SU-DHL-6 (cell line): ENCODE data around the gene SERPINB2.

Experiments
- H2AFZ ChIP-seq: fragments of 200-600 bp; sonication (generic); 2 replicates; pipeline ENCODE4 v1.6.1; 2014; ENCODE audit warnings: low read depth, mild to moderate bottlenecking, moderate library complexity, mixed read lengths, antibody characterized with exemption, low read length; ENCODE audit not compliant: severe bottlenecking
- H3F3A ChIP-seq: fragments of 200-600 bp; shearing (Covaris generic); 2 replicates; pipeline ENCODE4 v1.6.0; 2016; ENCODE audit warnings: antibody characterized with exemption, mild to moderate bottlenecking; ENCODE audit not compliant: insufficient read depth
- H3K27ac ChIP-seq: fragments of 200-600 bp; sonication (generic); 2 replicates; pipeline ENCODE4 v1.5.1; 2016; ENCODE audit warnings: low read depth, mild to moderate bottlenecking, low read length, moderate library complexity, mixed read lengths
- H3K27me3 ChIP-seq: fragments of 200-600 bp; sonication (generic), shearing (Covaris generic); 2 replicates; pipeline ENCODE4 v1.6.0; 2014; ENCODE audit warnings: mild to moderate bottlenecking, low read length
- H3K36me3 ChIP-seq: fragments of 200-600 bp; sonication (generic); 2 replicates; pipeline ENCODE4 v1.6.1; 2014; ENCODE audit warnings: mild to moderate bottlenecking, low read length, mixed read lengths
- H3K4me2 ChIP-seq: fragments of 300-600, 200-600 bp; shearing (Covaris generic), sonication (generic); 2 replicates; pipeline ENCODE4 v1.6.0; 2014; ENCODE audit warnings: low read length, low read depth, mild to moderate bottlenecking; ENCODE audit not compliant: poor library complexity, severe bottlenecking
- H3K4me3 ChIP-seq: fragments of 200-600 bp; sonication (generic); 2 replicates; pipeline ENCODE4 v1.5.1; 2014; ENCODE audit warnings: antibody characterized with exemption, low read length, mild to moderate bottlenecking, mixed read lengths; ENCODE audit not compliant: insufficient read depth, poor library complexity, severe bottlenecking
- H3K79me2 ChIP-seq: fragments of 200-600 bp; sonication (generic); 2 replicates; pipeline ENCODE4 v1.6.1; 2014; ENCODE audit warnings: mild to moderate bottlenecking, low read length, moderate library complexity; ENCODE audit not compliant: insufficient read depth
- H3K9ac ChIP-seq: fragments of 200-600 bp; sonication (generic); 2 replicates; pipeline ENCODE4 v1.7.0; 2014; ENCODE audit warnings: mild to moderate bottlenecking, low read length
- H3K9me2 ChIP-seq: fragments of 200-600 bp; sonication (generic); replicated peaks from 2 replicates; pipeline ENCODE4 v1.6.1; 2014; ENCODE audit warnings: low read length; ENCODE audit not compliant: insufficient read depth
- H3K9me3 ChIP-seq: fragments of 200-600 bp; sonication (generic); 2 replicates; pipeline ENCODE4 v1.6.1; 2014; ENCODE audit warnings: low read length, mixed read lengths; ENCODE audit not compliant: insufficient read depth
- H4K20me1 ChIP-seq: fragments of 200-600 bp; sonication (generic); 2 replicates; pipeline ENCODE4 v1.6.1; 2014; ENCODE audit warnings: low read depth, mild to moderate bottlenecking, antibody characterized with exemption, low read length, moderate library complexity, mixed read lengths
- CTCF ChIP-seq: fragments of 200-600 bp; sonication (generic); IDR thresholded peaks from one replicate; pipeline ENCODE4 v1.5.1; 2017; ENCODE audit warnings: antibody characterized with exemption, mild to moderate bottlenecking, low read length, moderate library complexity; ENCODE audit not compliant: insufficient read depth, poor library complexity, severe bottlenecking
- EZH2phosphoT487 ChIP-seq: fragments of 200-600 bp; sonication (generic), shearing (Covaris generic); conservative IDR thresholded peaks from 2 replicates; pipeline ENCODE4 v1.6.1; 2018; ENCODE audit warnings: mild to moderate bottlenecking, antibody characterized with exemption, low read length, moderate library complexity, mixed read lengths

SERPINB2 gene

DNA sequence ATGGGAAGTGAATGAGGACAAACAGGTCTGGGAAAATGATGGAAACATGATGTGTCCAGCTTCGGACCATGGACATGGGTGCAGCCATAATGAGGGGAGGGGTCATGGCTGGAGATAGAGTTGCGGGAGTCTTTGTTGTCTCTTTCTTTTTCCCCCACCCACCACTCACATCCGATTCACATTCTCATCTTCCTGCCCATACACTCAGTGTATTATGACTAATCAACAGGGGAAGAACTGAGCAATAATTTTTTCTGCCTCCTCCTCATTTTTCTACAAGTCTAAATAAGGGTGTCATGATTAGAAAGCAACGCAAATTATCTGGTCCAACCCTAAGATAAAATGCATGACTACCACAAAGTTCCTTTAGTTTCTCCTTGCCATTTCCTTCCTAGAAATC lies 5.7 kb upstream of the SERPINB2 start:
- Histone ChIP-seq H2AFZ (no peak overlapping the region), H3K9me2 (no peaks in the 10 kb centered on the region), H3K36me3 (no peaks in the 10 kb centered on the region), H3F3A (no peaks in the 10 kb centered on the region), H3K79me2 (no peaks in the 10 kb centered on the region), H3K9ac (no peak overlapping the region), H3K27me3 (no peaks in the 10 kb centered on the region), H3K4me2 (no peak overlapping the region), H3K27ac (no peak overlapping the region), H3K9me3 (no peaks in the 10 kb centered on the region), H4K20me1 (no peaks in the 10 kb centered on the region), H3K4me3 (no peak overlapping the region)
- TF ChIP-seq EZH2phosphoT487, result no peak
- no peak for TF ChIP-seq CTCF

DNA sequence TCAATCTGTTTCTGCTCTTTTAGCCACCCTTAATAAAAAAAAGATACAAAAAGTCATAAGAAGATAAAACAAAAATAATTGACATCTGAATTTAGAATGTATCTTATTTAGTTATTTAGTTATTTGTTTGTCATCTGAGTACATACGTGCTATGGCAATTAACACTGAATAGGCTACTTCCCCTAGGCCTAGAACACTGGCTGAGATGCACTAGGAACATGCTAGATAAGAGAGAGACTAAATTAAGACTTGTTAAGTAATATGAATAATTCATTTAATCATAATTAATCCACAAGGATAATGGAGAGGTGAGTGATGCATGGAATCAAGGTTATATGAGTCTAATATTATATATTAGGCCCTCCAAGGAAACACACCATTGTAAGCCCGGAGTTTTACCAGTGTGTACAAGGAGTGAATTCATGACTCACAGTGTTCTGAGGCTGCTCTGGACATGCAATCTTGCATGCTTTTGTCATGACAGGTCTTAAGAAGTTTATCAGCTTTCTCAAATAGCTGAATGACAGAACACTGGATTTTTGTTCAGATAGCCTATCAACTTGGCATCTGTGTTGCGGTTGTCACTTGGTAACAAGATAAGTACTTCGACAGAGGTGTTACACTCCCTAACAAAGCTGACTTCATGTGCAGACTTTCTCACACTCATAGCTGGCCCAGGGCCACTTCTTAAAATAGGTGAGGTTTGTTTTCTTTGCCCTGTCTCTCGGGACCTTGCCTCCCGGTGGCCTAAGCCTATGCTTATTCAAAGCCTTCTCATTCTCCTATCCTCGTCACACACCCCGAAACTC lies 5.0 kb upstream of the SERPINB2 start:
- H3K9me2 ChIP-seq, result no peaks in the 10 kb centered on the region
- no peak overlapping the region for H3K9ac ChIP-seq
- H3K79me2 ChIP-seq, result no peaks in the 10 kb centered on the region
- no peaks in the 10 kb centered on the region for H3K9me3 ChIP-seq
- no peaks in the 10 kb centered on the region for H3K27me3 ChIP-seq
- no peak overlapping the region for H2AFZ ChIP-seq
- H3K27ac ChIP-seq, result no peak overlapping the region
- H4K20me1 ChIP-seq, result no peaks in the 10 kb centered on the region
- no peaks in the 10 kb centered on the region for H3K36me3 ChIP-seq
- no peaks in the 10 kb centered on the region for H3F3A ChIP-seq
- no peak overlapping the region for H3K4me3 ChIP-seq
- no peak overlapping the region for H3K4me2 ChIP-seq
- TF ChIP-seq CTCF, result no peak
- TF ChIP-seq EZH2phosphoT487, result no peak

GRCh38 chr18:63883617-63884016 lies 3.9 kb upstream of the SERPINB2 start:
- TF ChIP-seq EZH2phosphoT487 (no peak), CTCF (no peak)
- H3K27ac ChIP-seq, result no peak overlapping the region
- no peaks in the 10 kb centered on the region for H3F3A ChIP-seq
- H3K9me2 ChIP-seq, result no peaks in the 10 kb centered on the region
- H3K4me3 ChIP-seq, result no peak overlapping the region
- H3K36me3 ChIP-seq, result no peaks in the 10 kb centered on the region
- no peaks in the 10 kb centered on the region for H3K9me3 ChIP-seq
- no peaks in the 10 kb centered on the region for H3K79me2 ChIP-seq
- H3K9ac ChIP-seq, result no peak overlapping the region
- H2AFZ ChIP-seq, result no peak overlapping the region
- no peaks in the 10 kb centered on the region for H3K27me3 ChIP-seq
- no peak overlapping the region for H3K4me2 ChIP-seq
- H4K20me1 ChIP-seq, result no peaks in the 10 kb centered on the region
